Stimulated activated CD8-positive, alpha-beta memory T cell treated with anti-CD3 and anti-CD28 coated beads, Interleukin-15, amount 100 ng/mL, for 24 hours (primary cell): ENCODE measurements around the gene TPRA1.

Source experiments
- DNase-seq: peaks from one replicate; pipeline ENCODE4 v3.0.0-alpha.2; 2020; ENCODE audit warnings: low read depth

TPRA1 gene

GRCh38 chr3:127560051-127560787 is 30.3 kb downstream of the TPRA1 start:
- DNase-seq = no peak

- no peak for DNase-seq
These were observed 34.0 kb downstream of the TPRA1 start for GRCh38 chr3:127556565-127556964.

- no peak for DNase-seq
These were observed 35.4 kb downstream of the TPRA1 start for GRCh38 chr3:127555108-127555507.

GRCh38 chr3:127552038-127552437 is 38.5 kb downstream of the TPRA1 start:
- no peak for DNase-seq

- no peak for DNase-seq
These were observed 39.4 kb downstream of the TPRA1 start for GRCh38 chr3:127551178-127551577.

GRCh38 chr3:127550468-127551157 is 39.9 kb downstream of the TPRA1 start:
- no peak for DNase-seq

GRCh38 chr3:127549826-127550467 is 40.6 kb downstream of the TPRA1 start:
- DNase-seq = no peak

GRCh38 chr3:127547761-127548605 is 42.5 kb downstream of the TPRA1 start:
- DNase-seq = peak; percentile 65

- DNase-seq = no peak
These were observed 43.4 kb downstream of the TPRA1 start for GRCh38 chr3:127546970-127547733.

GRCh38 chr3:127546554-127546953 is 44.0 kb downstream of the TPRA1 start:
- no peak for DNase-seq

GRCh38 chr3:127545711-127546457 is 44.6 kb downstream of the TPRA1 start:
- no peak for DNase-seq

- DNase-seq = no peak
These were observed 45.3 kb downstream of the TPRA1 start for GRCh38 chr3:127545216-127545615.

- DNase-seq = no peak
These were observed 45.7 kb downstream of the TPRA1 start for GRCh38 chr3:127544803-127545201.

GRCh38 chr3:127544192-127544802 is 46.2 kb downstream of the TPRA1 start:
- peak; percentile 29 for DNase-seq

GRCh38 chr3:127543441-127543840 is 47.1 kb downstream of the TPRA1 start:
- no peak for DNase-seq

- DNase-seq = no peak
These were observed 48.0 kb downstream of the TPRA1 start for GRCh38 chr3:127542441-127542952.

- no peak for DNase-seq
These were observed 49.2 kb downstream of the TPRA1 start for GRCh38 chr3:127541320-127541719.

- no peak for DNase-seq
These were observed 51.0 kb downstream of the TPRA1 start for GRCh38 chr3:127539366-127540060.

- DNase-seq = no peak
These were observed 52.0 kb downstream of the TPRA1 start for GRCh38 chr3:127538569-127538968.
